ENCODE measurements around the gene ITGB7.
A peak's percentile ranks its signal among the peaks of the same experiment; 100 is the strongest.

The ITGB7 gene

DNA sequence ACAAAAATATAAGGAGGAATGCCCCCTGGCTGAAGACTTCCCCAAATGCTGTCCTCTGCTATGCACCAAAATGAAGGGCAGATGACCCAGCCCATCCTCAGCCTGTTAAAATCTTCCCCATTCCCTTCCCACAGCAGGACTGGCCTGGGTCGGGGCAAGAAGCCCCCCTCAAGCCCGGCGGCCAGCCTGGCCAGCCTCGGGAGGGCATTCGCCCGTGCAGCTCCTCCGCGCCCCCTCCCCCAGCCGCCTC, 24.5 kb upstream of the ITGB7 start:
- DNase-seq: no peak

DNA sequence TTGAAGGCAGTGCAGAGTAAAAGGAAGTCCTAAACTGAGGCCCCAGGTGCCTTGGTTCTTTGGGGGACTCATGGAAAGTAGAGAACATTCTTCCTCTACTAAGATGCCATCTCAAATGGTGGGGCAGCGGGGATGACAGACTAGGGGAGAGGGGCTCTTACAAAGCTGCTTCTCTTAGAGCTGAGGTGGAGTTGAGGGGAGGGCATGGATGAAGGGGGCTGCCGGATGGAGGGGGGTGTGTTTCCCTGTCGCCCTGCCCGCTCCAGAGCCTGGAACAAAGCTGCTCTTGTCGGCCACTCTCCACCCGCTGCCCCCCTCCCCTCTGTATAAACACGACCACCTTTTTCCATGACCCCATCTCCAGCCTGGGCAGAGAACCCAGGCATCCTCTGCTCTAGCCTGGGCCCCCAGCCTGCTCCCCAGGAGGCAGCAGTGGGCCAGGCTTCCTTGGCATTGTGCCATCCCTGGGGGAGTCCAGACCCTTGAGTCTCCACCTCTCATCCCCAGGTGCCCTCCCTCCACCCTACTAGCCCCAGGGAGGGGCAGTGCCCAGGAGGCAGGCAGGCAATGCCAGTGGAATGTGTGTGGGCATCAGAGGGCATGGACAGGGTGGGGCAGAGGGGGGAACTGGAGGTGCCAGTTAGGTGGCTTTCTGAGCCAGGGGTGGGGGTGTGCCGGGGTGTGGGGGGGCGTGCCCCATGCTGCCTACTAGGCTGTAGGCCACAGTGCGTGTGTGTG, 23.2 kb upstream of the ITGB7 start:
- DNase-seq: no peak

DNA sequence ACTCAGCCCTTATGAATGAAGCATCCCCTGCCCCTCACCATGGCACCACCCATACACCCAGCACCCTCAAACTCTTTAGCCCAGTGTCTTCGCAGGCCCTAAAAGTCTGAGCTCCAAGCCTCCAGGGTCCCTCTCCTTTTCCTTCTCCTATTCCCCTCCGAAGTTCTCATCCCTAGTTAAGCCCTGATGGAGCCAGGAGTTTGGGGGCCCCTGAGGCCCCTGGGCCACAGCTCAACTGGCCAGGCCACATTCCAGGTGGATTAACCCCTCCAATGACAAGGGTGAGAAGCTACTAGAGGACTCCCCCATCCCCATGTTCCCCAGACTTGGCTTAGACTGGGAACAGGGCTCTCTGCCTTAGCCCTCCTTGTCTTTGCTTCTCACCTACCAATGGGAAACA, 22.4 kb upstream of the ITGB7 start:
- DNase-seq: no peak

GRCh38 chr12:53227836-53228235, 20.8 kb upstream of the ITGB7 start:
- no peak for DNase-seq

GRCh38 chr12:53227341-53227740, 20.3 kb upstream of the ITGB7 start:
- no peak for DNase-seq

DNA sequence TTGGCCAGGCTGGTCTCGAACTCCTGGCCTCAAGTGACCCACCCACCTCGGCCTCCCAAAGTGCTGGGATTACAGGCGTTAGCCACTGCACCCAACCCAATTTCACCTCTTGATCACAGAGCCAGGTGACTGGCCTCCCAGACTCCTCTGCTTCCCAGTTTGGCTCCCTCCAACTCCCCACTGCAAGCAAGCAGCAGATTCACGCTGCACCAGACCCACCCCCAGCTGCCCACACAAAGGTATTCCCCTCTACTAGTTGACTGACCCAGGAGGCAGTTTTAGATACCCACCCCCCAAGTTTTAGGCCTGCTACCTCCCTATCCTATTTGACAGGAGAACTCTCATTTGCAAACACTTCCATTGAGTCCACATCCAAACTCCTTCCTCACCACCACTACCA, 19.8 kb upstream of the ITGB7 start:
- DNase-seq: no peak

GRCh38 chr12:53225635-53226424, 18.8 kb upstream of the ITGB7 start:
- no peak for DNase-seq

- DNase-seq: no peak
Measured at GRCh38 chr12:53224897-53225634, 18.0 kb upstream of the ITGB7 start.

- no peak for DNase-seq
Measured at GRCh38 chr12:53224061-53224896, 17.2 kb upstream of the ITGB7 start.

GRCh38 chr12:53223389-53224060, 16.5 kb upstream of the ITGB7 start:
- DNase-seq: no peak

- no peak for DNase-seq
Measured at GRCh38 chr12:53222806-53223261, 15.8 kb upstream of the ITGB7 start.

- DNase-seq: no peak
Measured at GRCh38 chr12:53222170-53222721, 15.2 kb upstream of the ITGB7 start.

- peak; percentile 41 for DNase-seq
Measured at GRCh38 chr12:53221203-53222080, 14.4 kb upstream of the ITGB7 start.

DNA sequence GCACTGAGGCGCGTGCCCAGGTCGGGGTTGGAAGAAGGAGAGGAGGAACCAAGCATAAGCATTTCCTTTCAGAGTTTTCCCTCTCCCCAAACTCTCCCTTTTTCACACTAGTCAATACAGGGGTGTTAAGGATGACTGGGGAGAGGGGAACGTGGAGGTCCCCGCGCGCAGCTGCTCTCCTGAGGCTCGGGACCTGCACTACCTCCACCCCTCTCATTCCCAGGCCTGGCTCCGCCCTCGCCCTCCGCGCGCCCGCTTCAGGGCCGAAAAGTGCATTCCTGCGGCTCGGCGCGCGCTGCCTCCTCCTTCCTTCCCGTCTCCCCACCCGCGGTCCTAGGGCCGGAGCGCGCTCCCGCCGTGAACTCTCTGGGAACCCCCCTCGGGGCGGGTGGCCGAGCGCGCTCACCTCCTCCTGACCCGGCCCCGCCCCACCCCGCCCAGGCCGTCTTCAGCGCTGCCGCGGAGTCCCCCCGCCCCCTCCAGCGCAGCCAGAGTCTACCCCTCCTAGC, 13.7 kb upstream of the ITGB7 start:
- peak; percentile 78 for DNase-seq

DNA sequence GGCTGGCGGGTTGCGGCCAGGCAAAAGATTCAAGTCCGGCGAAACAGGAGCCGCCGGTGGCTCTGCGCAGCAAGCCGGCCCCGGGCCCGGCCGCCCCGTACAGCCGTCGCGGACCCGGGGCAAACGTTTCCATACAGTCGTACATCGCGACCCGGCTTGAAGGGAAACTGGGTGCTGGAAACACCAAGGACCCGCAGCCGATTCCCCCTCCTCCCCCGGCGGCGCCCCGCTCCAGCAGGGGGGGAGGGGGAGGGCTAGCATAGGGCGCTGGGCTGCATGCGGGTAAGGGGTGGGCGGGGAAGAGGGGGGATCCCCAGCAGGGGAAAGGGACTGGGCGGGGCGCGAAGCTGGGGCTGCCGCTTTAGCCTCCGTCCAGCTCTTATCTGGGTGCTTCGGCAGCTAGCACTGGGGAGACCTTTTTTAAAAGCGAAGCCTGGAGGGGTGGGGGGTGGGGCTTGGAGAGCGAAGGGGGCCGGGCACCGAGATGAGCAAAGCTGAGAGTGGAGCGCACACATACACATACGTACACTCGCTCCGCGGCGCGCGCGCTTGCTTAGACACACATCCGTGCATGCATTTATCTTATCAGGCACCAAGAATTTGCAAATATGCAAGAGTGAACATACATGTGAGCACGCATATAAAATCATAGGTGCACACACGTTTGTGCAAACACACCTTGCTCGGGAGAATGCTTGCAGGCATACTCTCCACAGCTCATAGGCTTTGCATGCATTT, 13.1 kb upstream of the ITGB7 start:
- peak; percentile 68 for DNase-seq

DNA sequence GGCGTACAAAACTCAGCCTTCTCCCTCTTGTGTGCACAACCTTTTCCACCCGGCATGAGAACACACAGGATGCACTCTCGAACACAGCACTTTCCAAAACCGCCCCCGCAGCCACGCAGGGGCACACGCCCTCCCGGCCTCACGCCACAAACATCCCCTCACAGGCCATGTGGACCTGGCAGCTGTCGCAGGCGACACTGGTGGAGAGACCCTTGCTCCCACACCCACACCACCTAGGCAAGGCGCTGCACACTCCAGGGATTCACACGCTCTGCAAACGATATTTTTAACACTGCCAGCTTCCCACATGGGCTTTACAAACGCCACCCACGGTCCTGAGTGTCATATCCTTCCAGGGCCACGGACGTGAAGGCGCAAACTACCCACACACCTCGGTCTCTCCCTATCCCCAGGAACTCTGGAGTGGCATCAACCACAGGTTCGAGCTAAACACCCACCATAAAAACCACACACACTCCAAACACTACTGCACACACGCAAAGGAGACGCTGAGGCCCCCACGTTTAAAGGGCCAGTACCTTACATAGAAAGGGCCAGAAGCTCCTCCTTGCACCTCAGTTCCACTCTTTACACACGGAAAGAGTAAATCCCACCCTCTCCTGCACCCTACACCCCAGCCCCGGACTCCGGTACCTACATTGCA, 12.4 kb upstream of the ITGB7 start:
- peak; percentile 68 for DNase-seq

DNA sequence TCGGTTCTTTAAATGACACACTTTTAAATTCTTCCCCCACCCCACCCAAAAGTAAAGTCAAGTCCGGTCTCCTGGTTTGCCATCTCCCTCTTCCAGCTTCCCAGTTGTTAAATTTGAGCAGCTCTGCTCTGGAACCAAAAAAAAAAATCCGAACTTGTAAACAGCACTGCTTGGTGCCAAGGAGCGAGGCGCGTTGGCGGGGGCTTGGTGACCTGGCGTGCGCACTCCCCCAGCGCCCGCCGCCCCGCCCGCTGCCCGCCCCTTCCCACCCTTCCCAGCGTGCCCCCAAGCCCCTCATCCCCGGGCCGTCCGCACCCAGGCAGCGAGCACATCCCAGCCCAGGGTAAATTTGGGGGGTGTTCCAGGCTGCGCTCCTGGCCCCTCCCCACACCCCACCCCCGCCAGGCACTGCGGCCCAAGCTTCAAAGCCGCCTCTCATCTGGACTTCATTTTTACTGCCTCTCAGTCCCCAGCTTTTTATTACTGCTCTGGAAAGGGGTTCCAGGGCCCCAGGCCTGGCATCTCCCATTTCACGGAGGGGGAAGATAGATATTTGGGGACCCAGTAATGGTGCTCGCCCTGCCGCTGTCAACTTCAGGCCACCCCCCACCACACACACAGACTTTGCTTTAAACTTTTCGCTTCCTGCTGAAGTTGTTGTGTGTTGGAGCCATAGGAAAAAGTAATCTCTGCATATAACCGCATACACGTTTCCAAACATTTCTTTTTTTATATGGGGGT, 11.7 kb upstream of the ITGB7 start:
- DNase-seq: no peak

DNA sequence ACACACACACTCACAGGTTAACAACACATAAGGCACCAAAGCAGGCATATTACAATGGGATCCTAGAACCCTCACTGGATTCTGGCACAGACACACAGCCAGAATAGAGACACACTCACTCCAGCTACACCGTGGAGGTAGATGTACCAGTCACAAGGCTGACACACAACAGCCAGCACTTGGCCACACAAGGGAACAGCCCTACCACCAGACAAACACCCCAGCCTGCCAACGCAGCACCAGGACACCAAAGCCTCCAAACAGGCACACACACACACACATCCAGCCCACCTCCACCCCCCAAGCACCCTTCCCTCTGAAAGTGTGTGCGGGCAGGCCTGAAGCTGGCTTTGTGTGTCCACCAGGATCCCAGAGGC, 10.9 kb upstream of the ITGB7 start:
- DNase-seq: no peak

Measured in stimulated activated CD4-positive, alpha-beta T cell treated with anti-CD3 and anti-CD28 coated beads, Interleukin-12 subunit alpha, Interleukin-12 subunit beta, amount 100 ng/mL, for 4 hours (primary cell).